Tibial nerve (tissue), 3 donors: ENCODE results near the gene CDS2.

ENCODE experiments used
- CTCF ChIP-seq, 5 experiments: fragments of 200-600 bp in 3 of 5; fragments of 450-650 bp in 2 of 5; sonication (generic) in 3 of 5; IDR thresholded peaks; one replicate each; pipeline ENCODE4 v1.5.1; 2016 to 2019; ENCODE audit warnings: antibody characterized with exemption in 5 of 5, mild to moderate bottlenecking in 3 of 5, moderate library complexity in 2 of 5
- POLR2A ChIP-seq, 2 donors: fragments of 450-650 bp; IDR thresholded peaks; one replicate each; pipeline ENCODE4 v1.6.1; 2017; ENCODE audit warnings: antibody characterized with exemption in 2 of 2, mild to moderate bottlenecking in 2 of 2, moderate library complexity in 2 of 2

- no peak for TF ChIP-seq CTCF (IDR thresholded peaks at IDR 0.05)
- no peak for TF ChIP-seq POLR2A (IDR thresholded peaks at IDR 0.05)
Observed at GRCh38 chr20:5159928-5160327, 33.1 kb downstream of the CDS2 start.
